Progenitor cell of endocrine pancreas (in vitro differentiated cells): Measurements from ENCODE around the gene ARHGEF2. TPM values are rescaled to one million over a fixed set of nuclear protein-coding genes. Genes with fewer than 3 reads are reported as not detected.

Experiments used
- DNase-seq: peaks from one replicate; pipeline ENCODE4 v3.0.0; 2021; ENCODE audit warnings: low spot score; ENCODE audit not compliant: unreplicated experiment
- H3K27ac Mint-ChIP-seq: 2 replicates; pipeline ENCODE4 v1.8.0; 2021; ENCODE audit warnings: mild to moderate bottlenecking, moderate library complexity, mixed read lengths
- H3K27me3 Mint-ChIP-seq: 2 replicates; pipeline ENCODE4 v1.8.0; 2021; ENCODE audit warnings: mixed read lengths
- H3K36me3 Mint-ChIP-seq: 2 replicates; pipeline ENCODE4 v1.8.0; 2022; ENCODE audit warnings: mixed read lengths; ENCODE audit not compliant: insufficient read depth
- H3K4me1 Mint-ChIP-seq: 2 replicates; pipeline ENCODE4 v1.8.0; 2021; ENCODE audit warnings: low read depth, mixed read lengths
- H3K4me3 Mint-ChIP-seq: 2 replicates; pipeline ENCODE4 v1.8.0; 2021; ENCODE audit warnings: low read depth, mild to moderate bottlenecking, moderate library complexity, mixed read lengths
- H3K9me3 Mint-ChIP-seq: 2 replicates; pipeline ENCODE4 v1.8.0; 2021; ENCODE audit warnings: low read depth, mixed read lengths
- CTCF ChIP-seq: fragments of 200-600 bp; sonication (generic); IDR thresholded peaks from one replicate; pipeline ENCODE4 v1.5.0; 2021; ENCODE audit warnings: antibody characterized with exemption, mild to moderate bottlenecking; ENCODE audit not compliant: unreplicated experiment
- total RNA-seq: library from RNA; stranded (reverse); gene quantifications from 2 replicates; pipeline ENCODE4 v1.2.1, GENCODE V29; 2021

Gene ARHGEF2
- total RNA-seq, 1 donor from 2014 or later: 103 TPM

- TF ChIP-seq CTCF: no peak
- H3K27ac Mint-ChIP-seq: peak overlapping the region; percentile 37
- no peaks in the 10 kb centered on the region for H3K27me3 Mint-ChIP-seq
- H3K36me3 Mint-ChIP-seq: peaks cover 25% of the 10 kb centered on the region
- no peaks in the 10 kb centered on the region for H3K9me3 Mint-ChIP-seq
- H3K4me1 Mint-ChIP-seq: peaks cover 6% of the 10 kb centered on the region
- H3K4me3 Mint-ChIP-seq: no peak overlapping the region
- no peak for DNase-seq
These were observed 15.6 kb downstream of the ARHGEF2 start for GRCh38 chr1:155962599-155963211.

- Mint-ChIP-seq H3K4me3 (no peak overlapping the region), H3K27ac (no peak overlapping the region), H3K9me3 (no peaks in the 10 kb centered on the region), H3K4me1 (peaks cover under 1% of the 10 kb centered on the region), H3K36me3 (peaks cover 31% of the 10 kb centered on the region), H3K27me3 (no peaks in the 10 kb centered on the region)
- no peak for DNase-seq
- no peak for TF ChIP-seq CTCF
These were observed 16.4 kb downstream of the ARHGEF2 start for GRCh38 chr1:155961937-155962336.

GRCh38 chr1:155960081-155960745 is 18.1 kb downstream of the ARHGEF2 start:
- no peaks in the 10 kb centered on the region for H3K4me1 Mint-ChIP-seq
- no peak overlapping the region for H3K4me3 Mint-ChIP-seq
- H3K27ac Mint-ChIP-seq: no peak overlapping the region
- H3K36me3 Mint-ChIP-seq: peaks cover 27% of the 10 kb centered on the region
- H3K27me3 Mint-ChIP-seq: no peaks in the 10 kb centered on the region
- no peak for TF ChIP-seq CTCF
- no peaks in the 10 kb centered on the region for H3K9me3 Mint-ChIP-seq
- DNase-seq: no peak

- H3K9me3 Mint-ChIP-seq: no peaks in the 10 kb centered on the region
- H3K36me3 Mint-ChIP-seq: peaks cover 34% of the 10 kb centered on the region
- no peak overlapping the region for H3K27ac Mint-ChIP-seq
- H3K27me3 Mint-ChIP-seq: no peaks in the 10 kb centered on the region
- H3K4me1 Mint-ChIP-seq: no peaks in the 10 kb centered on the region
- H3K4me3 Mint-ChIP-seq: no peak overlapping the region
- no peak for TF ChIP-seq CTCF
- no peak for DNase-seq
These were observed 20.9 kb downstream of the ARHGEF2 start for GRCh38 chr1:155957411-155957915.

- no peaks in the 10 kb centered on the region for H3K27me3 Mint-ChIP-seq
- TF ChIP-seq CTCF: no peak
- no peak overlapping the region for H3K4me3 Mint-ChIP-seq
- no peak for DNase-seq
- H3K36me3 Mint-ChIP-seq: peaks cover 32% of the 10 kb centered on the region
- peak overlapping the region; percentile 60 for H3K27ac Mint-ChIP-seq
- H3K9me3 Mint-ChIP-seq: no peaks in the 10 kb centered on the region
- no peaks in the 10 kb centered on the region for H3K4me1 Mint-ChIP-seq
These were observed 23.7 kb downstream of the ARHGEF2 start for GRCh38 chr1:155954645-155955044.
